SU-DHL-6 (cell line): Measurements from ENCODE around the gene ATPAF1.

ENCODE experiments used
- H2AFZ ChIP-seq: fragments of 200-600 bp; sonication (generic); 2 replicates; pipeline ENCODE4 v1.6.1; 2014; ENCODE audit warnings: low read depth, mild to moderate bottlenecking, moderate library complexity, mixed read lengths, antibody characterized with exemption, low read length; ENCODE audit not compliant: severe bottlenecking
- H3F3A ChIP-seq: fragments of 200-600 bp; shearing (Covaris generic); 2 replicates; pipeline ENCODE4 v1.6.0; 2016; ENCODE audit warnings: antibody characterized with exemption, mild to moderate bottlenecking; ENCODE audit not compliant: insufficient read depth
- H3K27ac ChIP-seq: fragments of 200-600 bp; sonication (generic); 2 replicates; pipeline ENCODE4 v1.5.1; 2016; ENCODE audit warnings: low read depth, mild to moderate bottlenecking, low read length, moderate library complexity, mixed read lengths
- H3K27me3 ChIP-seq: fragments of 200-600 bp; sonication (generic), shearing (Covaris generic); 2 replicates; pipeline ENCODE4 v1.6.0; 2014; ENCODE audit warnings: mild to moderate bottlenecking, low read length
- H3K36me3 ChIP-seq: fragments of 200-600 bp; sonication (generic); 2 replicates; pipeline ENCODE4 v1.6.1; 2014; ENCODE audit warnings: mild to moderate bottlenecking, low read length, mixed read lengths
- H3K4me2 ChIP-seq: fragments of 300-600, 200-600 bp; shearing (Covaris generic), sonication (generic); 2 replicates; pipeline ENCODE4 v1.6.0; 2014; ENCODE audit warnings: low read length, low read depth, mild to moderate bottlenecking; ENCODE audit not compliant: poor library complexity, severe bottlenecking
- H3K4me3 ChIP-seq: fragments of 200-600 bp; sonication (generic); 2 replicates; pipeline ENCODE4 v1.5.1; 2014; ENCODE audit warnings: antibody characterized with exemption, low read length, mild to moderate bottlenecking, mixed read lengths; ENCODE audit not compliant: insufficient read depth, poor library complexity, severe bottlenecking
- H3K79me2 ChIP-seq: fragments of 200-600 bp; sonication (generic); 2 replicates; pipeline ENCODE4 v1.6.1; 2014; ENCODE audit warnings: mild to moderate bottlenecking, low read length, moderate library complexity; ENCODE audit not compliant: insufficient read depth
- H3K9ac ChIP-seq: fragments of 200-600 bp; sonication (generic); 2 replicates; pipeline ENCODE4 v1.7.0; 2014; ENCODE audit warnings: mild to moderate bottlenecking, low read length
- H3K9me2 ChIP-seq: fragments of 200-600 bp; sonication (generic); replicated peaks from 2 replicates; pipeline ENCODE4 v1.6.1; 2014; ENCODE audit warnings: low read length; ENCODE audit not compliant: insufficient read depth
- H3K9me3 ChIP-seq: fragments of 200-600 bp; sonication (generic); 2 replicates; pipeline ENCODE4 v1.6.1; 2014; ENCODE audit warnings: low read length, mixed read lengths; ENCODE audit not compliant: insufficient read depth
- H4K20me1 ChIP-seq: fragments of 200-600 bp; sonication (generic); 2 replicates; pipeline ENCODE4 v1.6.1; 2014; ENCODE audit warnings: low read depth, mild to moderate bottlenecking, antibody characterized with exemption, low read length, moderate library complexity, mixed read lengths
- CTCF ChIP-seq: fragments of 200-600 bp; sonication (generic); IDR thresholded peaks from one replicate; pipeline ENCODE4 v1.5.1; 2017; ENCODE audit warnings: antibody characterized with exemption, mild to moderate bottlenecking, low read length, moderate library complexity; ENCODE audit not compliant: insufficient read depth, poor library complexity, severe bottlenecking
- EZH2phosphoT487 ChIP-seq: fragments of 200-600 bp; sonication (generic), shearing (Covaris generic); conservative IDR thresholded peaks from 2 replicates; pipeline ENCODE4 v1.6.1; 2018; ENCODE audit warnings: mild to moderate bottlenecking, antibody characterized with exemption, low read length, moderate library complexity, mixed read lengths

The ATPAF1 gene

GRCh38 chr1:46659307-46659870 is 8.8 kb downstream of the ATPAF1 start:
- H3F3A ChIP-seq: no peaks in the 10 kb centered on the region
- H3K9me2 ChIP-seq: no peaks in the 10 kb centered on the region
- H3K4me2 ChIP-seq: no peak overlapping the region
- TF ChIP-seq CTCF: no peak
- TF ChIP-seq EZH2phosphoT487: no peak
- H4K20me1 ChIP-seq: no peaks in the 10 kb centered on the region
- H3K79me2 ChIP-seq: no peaks in the 10 kb centered on the region
- no peaks in the 10 kb centered on the region for H3K9me3 ChIP-seq
- no peak overlapping the region for H2AFZ ChIP-seq
- H3K9ac ChIP-seq: no peak overlapping the region
- H3K27me3 ChIP-seq: no peaks in the 10 kb centered on the region
- no peak overlapping the region for H3K27ac ChIP-seq
- no peak overlapping the region for H3K4me3 ChIP-seq
- peaks cover 28% of the 10 kb centered on the region; the same call in 1 of the 2 replicates for H3K36me3 ChIP-seq

GRCh38 chr1:46657775-46658174 is 10.4 kb downstream of the ATPAF1 start:
- H3K27ac ChIP-seq: no peak overlapping the region
- H3K9ac ChIP-seq: no peak overlapping the region
- H3K9me2 ChIP-seq: no peaks in the 10 kb centered on the region
- peaks cover 22% of the 10 kb centered on the region; the same call in 1 of the 2 replicates for H3K36me3 ChIP-seq
- H4K20me1 ChIP-seq: no peaks in the 10 kb centered on the region
- H3F3A ChIP-seq: no peaks in the 10 kb centered on the region
- no peak overlapping the region for H3K4me3 ChIP-seq
- H3K27me3 ChIP-seq: no peaks in the 10 kb centered on the region
- no peaks in the 10 kb centered on the region for H3K79me2 ChIP-seq
- no peak overlapping the region for H3K4me2 ChIP-seq
- H3K9me3 ChIP-seq: no peaks in the 10 kb centered on the region
- no peak overlapping the region for H2AFZ ChIP-seq
- TF ChIP-seq CTCF (no peak), EZH2phosphoT487 (no peak)

GRCh38 chr1:46656643-46657042 is 11.5 kb downstream of the ATPAF1 start:
- H3K9me3 ChIP-seq: no peaks in the 10 kb centered on the region
- H3K36me3 ChIP-seq: peaks cover 27% of the 10 kb centered on the region; the same call in 1 of the 2 replicates

More at GRCh38 chr1:46656643-46657042, 11.5 kb downstream of the ATPAF1 start:
- H3K27ac ChIP-seq: no peak overlapping the region
- H3K27me3 ChIP-seq: no peaks in the 10 kb centered on the region
- TF ChIP-seq EZH2phosphoT487 (no peak), CTCF (no peak)
- H3K4me2 ChIP-seq: no peak overlapping the region
- H3K9ac ChIP-seq: no peak overlapping the region
- no peaks in the 10 kb centered on the region for H3K79me2 ChIP-seq
- no peak overlapping the region for H3K4me3 ChIP-seq
- no peaks in the 10 kb centered on the region for H3F3A ChIP-seq
- H4K20me1 ChIP-seq: no peaks in the 10 kb centered on the region
- no peaks in the 10 kb centered on the region for H3K9me2 ChIP-seq
- no peak overlapping the region for H2AFZ ChIP-seq
